PFSK-1 (cell line): ENCODE data around the gene RGS6.

Experiments
- FOXP2 ChIP-seq: optimal IDR thresholded peaks from 2 replicates; pipeline ENCODE3; 2011; ENCODE audit warnings: borderline replicate concordance, control low read depth, inconsistent platforms; ENCODE audit not compliant: insufficient read depth; ENCODE audit errors: extremely low read length, extremely low read depth
- POLR2AphosphoS5 ChIP-seq: IDR thresholded peaks from 2 replicates; pipeline ENCODE4 v1.6.1; 2012; ENCODE audit warnings: low read depth, mild to moderate bottlenecking, control low read depth, low read length, moderate library complexity
- SIN3A ChIP-seq: IDR thresholded peaks from 2 replicates; pipeline ENCODE4 v1.6.1; 2012; ENCODE audit warnings: mild to moderate bottlenecking, low read length, moderate library complexity, borderline replicate concordance; ENCODE audit not compliant: insufficient read depth
- TAF1 ChIP-seq: IDR thresholded peaks from 2 replicates; pipeline ENCODE4 v1.6.1; 2012; ENCODE audit warnings: low read length, control low read depth, borderline replicate concordance; ENCODE audit not compliant: insufficient read depth
- TF ChIP-seq, protein P1 (sequence below), 2 experiments: IDR thresholded peaks; 2 replicates each; pipeline versions ENCODE4 v1.6.1 to v1.8.0; 2011 to 2012; ENCODE audit warnings: low read depth in 2 of 2, low read length in 2 of 2, control low read depth in 1 of 2, inconsistent platforms in 1 of 2, mild to moderate bottlenecking in 1 of 2, moderate library complexity in 1 of 2; ENCODE audit not compliant: insufficient read depth in 1 of 2

The RGS6 gene

GRCh38 chr14:71891970-71892369 is 40.3 kb upstream of the RGS6 start:
- TF ChIP-seq FOXP2 = no peak
- TF ChIP-seq, protein P1, sequence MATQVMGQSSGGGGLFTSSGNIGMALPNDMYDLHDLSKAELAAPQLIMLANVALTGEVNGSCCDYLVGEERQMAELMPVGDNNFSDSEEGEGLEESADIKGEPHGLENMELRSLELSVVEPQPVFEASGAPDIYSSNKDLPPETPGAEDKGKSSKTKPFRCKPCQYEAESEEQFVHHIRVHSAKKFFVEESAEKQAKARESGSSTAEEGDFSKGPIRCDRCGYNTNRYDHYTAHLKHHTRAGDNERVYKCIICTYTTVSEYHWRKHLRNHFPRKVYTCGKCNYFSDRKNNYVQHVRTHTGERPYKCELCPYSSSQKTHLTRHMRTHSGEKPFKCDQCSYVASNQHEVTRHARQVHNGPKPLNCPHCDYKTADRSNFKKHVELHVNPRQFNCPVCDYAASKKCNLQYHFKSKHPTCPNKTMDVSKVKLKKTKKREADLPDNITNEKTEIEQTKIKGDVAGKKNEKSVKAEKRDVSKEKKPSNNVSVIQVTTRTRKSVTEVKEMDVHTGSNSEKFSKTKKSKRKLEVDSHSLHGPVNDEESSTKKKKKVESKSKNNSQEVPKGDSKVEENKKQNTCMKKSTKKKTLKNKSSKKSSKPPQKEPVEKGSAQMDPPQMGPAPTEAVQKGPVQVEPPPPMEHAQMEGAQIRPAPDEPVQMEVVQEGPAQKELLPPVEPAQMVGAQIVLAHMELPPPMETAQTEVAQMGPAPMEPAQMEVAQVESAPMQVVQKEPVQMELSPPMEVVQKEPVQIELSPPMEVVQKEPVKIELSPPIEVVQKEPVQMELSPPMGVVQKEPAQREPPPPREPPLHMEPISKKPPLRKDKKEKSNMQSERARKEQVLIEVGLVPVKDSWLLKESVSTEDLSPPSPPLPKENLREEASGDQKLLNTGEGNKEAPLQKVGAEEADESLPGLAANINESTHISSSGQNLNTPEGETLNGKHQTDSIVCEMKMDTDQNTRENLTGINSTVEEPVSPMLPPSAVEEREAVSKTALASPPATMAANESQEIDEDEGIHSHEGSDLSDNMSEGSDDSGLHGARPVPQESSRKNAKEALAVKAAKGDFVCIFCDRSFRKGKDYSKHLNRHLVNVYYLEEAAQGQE (IDR thresholded peaks at IDR 0.05; ENCODE audit: insufficient read depth in 1 of 2, low read depth in 2 of 2, low read length in 2 of 2) = no peak
- TF ChIP-seq SIN3A = no peak
- no peak for TF ChIP-seq TAF1
- no peak for TF ChIP-seq POLR2AphosphoS5

DNA sequence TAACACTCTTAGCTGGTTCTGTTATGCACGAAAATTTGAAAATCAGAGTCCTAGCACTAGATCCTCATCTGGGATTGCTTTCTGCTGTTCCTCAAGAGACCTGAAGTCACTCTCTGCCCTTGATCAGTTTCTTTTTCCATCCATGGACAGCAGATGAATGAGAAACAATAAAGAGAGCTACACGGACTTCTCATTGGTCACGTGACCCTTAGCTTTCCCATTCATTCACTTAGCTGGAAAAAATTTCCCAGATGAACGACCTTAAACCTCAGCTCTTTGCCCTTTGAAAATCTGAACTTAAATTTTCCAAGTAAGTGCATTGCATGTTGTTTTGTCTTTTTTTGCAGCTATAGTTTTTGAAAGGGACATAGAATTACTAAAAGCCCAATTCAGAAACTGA is 27.2 kb upstream of the RGS6 start:
- TF ChIP-seq POLR2AphosphoS5 (no peak), TAF1 (no peak), SIN3A (no peak), FOXP2 (no peak)
- TF ChIP-seq, protein P1 (IDR thresholded peaks at IDR 0.05; ENCODE audit: insufficient read depth in 1 of 2, low read depth in 2 of 2, low read length in 2 of 2) = no peak

DNA sequence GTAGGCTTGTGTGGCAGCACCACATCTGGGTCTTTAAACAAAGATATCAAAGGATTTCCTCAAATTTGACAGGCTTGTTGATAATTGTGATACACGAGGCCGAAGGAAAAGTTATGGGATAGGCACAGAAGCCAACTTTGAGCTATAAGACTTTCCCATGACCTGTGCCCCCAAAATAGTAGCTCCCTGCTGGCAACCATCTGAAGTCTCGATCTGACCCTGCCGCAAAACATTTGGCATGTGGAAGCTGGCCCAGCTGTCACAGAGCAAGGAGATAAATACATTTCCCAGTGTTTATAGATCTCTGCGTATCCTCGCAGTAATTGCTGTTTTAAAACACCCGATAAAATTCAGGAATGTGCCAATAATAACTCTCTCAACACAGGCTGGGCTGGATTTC is 26.4 kb upstream of the RGS6 start:
- no peak for TF ChIP-seq POLR2AphosphoS5
- no peak for TF ChIP-seq SIN3A
- TF ChIP-seq, protein P1 (IDR thresholded peaks at IDR 0.05; ENCODE audit: insufficient read depth in 1 of 2, low read depth in 2 of 2, low read length in 2 of 2) = no peak
- TF ChIP-seq TAF1 = no peak
- TF ChIP-seq FOXP2 = no peak

DNA sequence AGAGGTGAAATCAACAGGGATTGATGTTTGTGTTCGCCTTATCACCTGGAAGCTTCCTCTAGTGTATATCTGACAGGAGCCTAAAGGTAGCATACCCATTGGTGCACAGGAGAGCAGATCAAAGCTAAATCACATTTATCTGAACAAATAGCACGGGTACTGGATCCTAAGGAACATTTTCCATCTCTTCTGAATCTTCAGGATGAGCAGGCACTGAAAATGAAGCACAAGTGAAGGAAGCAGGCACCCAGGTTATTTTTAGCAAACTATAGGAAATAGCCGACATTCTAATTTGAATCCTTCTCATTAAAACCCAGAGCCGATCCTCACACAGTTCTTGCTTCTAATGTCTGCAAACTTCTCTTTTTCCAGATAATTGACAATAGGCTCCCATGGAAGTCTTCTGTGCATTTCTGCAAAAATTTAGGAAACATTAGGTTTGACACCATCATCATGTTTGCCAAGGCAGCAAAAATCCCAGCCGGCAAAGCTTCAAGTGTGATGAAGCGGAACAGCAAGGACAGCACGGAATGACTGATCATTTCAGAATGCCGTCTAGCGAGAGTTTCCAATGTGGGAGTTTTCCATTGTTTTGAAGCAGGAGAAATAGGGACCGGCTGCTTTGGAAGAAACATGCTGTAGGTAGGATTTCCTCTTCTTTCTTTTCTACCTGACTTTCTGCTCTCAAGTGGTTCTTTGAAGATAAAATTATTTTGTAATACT is 24.3 kb upstream of the RGS6 start:
- TF ChIP-seq SIN3A = no peak
- no peak for TF ChIP-seq POLR2AphosphoS5
- TF ChIP-seq, protein P1 (IDR thresholded peaks at IDR 0.05; ENCODE audit: insufficient read depth in 1 of 2, low read depth in 2 of 2, low read length in 2 of 2) = no peak
- no peak for TF ChIP-seq TAF1
- no peak for TF ChIP-seq FOXP2

DNA sequence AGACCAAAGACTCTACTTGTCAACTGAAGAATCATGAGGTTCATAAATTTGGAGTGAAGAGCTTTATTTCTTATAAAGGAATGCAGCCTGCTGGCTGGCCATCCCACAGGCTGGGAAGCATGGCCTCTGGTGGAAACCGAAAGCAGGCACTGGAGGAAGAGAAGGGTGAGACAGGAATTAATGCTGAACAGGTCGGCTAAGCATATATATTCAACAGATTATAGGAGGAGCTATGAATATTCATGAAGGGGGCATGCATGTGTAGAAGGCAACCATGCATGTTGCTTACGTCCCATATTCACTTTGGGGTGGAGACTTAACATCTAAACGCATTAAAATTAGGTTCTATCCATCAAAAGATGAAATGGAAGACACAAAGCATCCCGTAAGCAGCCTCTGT is 20.6 kb upstream of the RGS6 start:
- no peak for TF ChIP-seq FOXP2
- TF ChIP-seq TAF1 = no peak
- TF ChIP-seq SIN3A = no peak
- TF ChIP-seq, protein P1 (IDR thresholded peaks at IDR 0.05; ENCODE audit: insufficient read depth in 1 of 2, low read depth in 2 of 2, low read length in 2 of 2) = no peak
- no peak for TF ChIP-seq POLR2AphosphoS5
